Measurements from ENCODE around the gene SLC16A9.
A peak's percentile ranks its signal among the peaks of the same experiment; 100 is the strongest.
"Not testable (repeated sequence)": the region's sequence is repeated elsewhere in the genome, so short reads cannot be mapped to it uniquely, and the experiment has no call there.

SLC16A9 gene

DNA sequence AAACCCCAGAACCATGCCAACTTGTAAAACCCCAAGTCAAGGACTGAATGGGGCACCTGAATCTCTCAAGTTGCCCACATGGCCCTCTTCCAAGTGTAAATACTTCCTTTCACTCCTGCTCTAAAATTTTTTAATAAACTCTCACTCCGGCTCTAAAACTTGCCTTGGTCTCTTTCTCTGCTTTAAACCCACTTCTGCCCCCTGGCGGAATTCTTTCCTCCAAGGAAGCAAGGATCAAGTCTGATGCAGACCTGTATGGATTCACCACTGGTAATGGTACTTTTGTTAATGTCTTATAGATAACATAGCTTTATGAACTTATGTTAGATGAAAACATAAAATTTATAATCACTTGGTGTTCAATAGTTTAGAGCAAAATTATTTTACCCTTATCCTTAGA lies 33.8 kb downstream of the SLC16A9 start:
- TF ChIP-seq, protein P1, sequence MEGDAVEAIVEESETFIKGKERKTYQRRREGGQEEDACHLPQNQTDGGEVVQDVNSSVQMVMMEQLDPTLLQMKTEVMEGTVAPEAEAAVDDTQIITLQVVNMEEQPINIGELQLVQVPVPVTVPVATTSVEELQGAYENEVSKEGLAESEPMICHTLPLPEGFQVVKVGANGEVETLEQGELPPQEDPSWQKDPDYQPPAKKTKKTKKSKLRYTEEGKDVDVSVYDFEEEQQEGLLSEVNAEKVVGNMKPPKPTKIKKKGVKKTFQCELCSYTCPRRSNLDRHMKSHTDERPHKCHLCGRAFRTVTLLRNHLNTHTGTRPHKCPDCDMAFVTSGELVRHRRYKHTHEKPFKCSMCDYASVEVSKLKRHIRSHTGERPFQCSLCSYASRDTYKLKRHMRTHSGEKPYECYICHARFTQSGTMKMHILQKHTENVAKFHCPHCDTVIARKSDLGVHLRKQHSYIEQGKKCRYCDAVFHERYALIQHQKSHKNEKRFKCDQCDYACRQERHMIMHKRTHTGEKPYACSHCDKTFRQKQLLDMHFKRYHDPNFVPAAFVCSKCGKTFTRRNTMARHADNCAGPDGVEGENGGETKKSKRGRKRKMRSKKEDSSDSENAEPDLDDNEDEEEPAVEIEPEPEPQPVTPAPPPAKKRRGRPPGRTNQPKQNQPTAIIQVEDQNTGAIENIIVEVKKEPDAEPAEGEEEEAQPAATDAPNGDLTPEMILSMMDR (IDR thresholded peaks at IDR 0.05; ENCODE audit: control insufficient read depth, insufficient read depth, low read depth, low read length, missing control alignments), result peak; percentile 18
- DNase-seq (ENCODE audit: low read depth), result no peak
- H3K4me3 ChIP-seq (ENCODE audit: control insufficient read depth, low read depth, low read length), result no peak overlapping the region

- no peak overlapping the region for H3K4me3 ChIP-seq (ENCODE audit: control insufficient read depth, low read depth, low read length)
- TF ChIP-seq, protein P1 (IDR thresholded peaks at IDR 0.05; ENCODE audit: control insufficient read depth, insufficient read depth, low read depth, low read length, missing control alignments), result no peak
- DNase-seq (ENCODE audit: low read depth), result peak; percentile 40
Observed at GRCh38 chr10:59674215-59674836, 35.3 kb downstream of the SLC16A9 start.

- TF ChIP-seq, protein P1 (IDR thresholded peaks at IDR 0.05; ENCODE audit: control insufficient read depth, insufficient read depth, low read depth, low read length, missing control alignments), result no peak
- no peak for DNase-seq (ENCODE audit: low read depth)
- no peak overlapping the region for H3K4me3 ChIP-seq (ENCODE audit: control insufficient read depth, low read depth, low read length)
Observed at GRCh38 chr10:59672150-59672875, 37.3 kb downstream of the SLC16A9 start.

- no peak overlapping the region for H3K4me3 ChIP-seq (ENCODE audit: control insufficient read depth, low read depth, low read length)
- DNase-seq (ENCODE audit: low read depth), result no peak
- TF ChIP-seq, protein P1 (IDR thresholded peaks at IDR 0.05; ENCODE audit: control insufficient read depth, insufficient read depth, low read depth, low read length, missing control alignments), result no peak
Observed at GRCh38 chr10:59670269-59670668, 39.4 kb downstream of the SLC16A9 start.

DNA sequence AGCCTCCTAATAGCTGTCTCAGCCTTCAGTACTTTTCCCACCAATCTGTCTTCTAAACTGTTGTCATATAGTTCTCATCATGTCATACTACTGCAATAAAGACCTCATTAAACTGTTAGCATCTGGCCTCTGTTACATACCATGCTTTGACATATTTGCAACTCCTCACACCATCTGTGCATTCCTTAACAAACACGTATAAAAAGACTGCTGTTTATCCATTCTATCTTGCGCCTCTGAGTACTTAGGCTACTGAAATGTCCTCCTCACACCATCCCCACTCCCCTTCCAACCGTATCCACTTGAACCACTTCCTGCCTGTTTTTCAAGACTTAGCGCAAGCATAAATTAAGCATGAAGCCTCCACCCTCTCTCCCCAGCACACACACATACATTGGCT lies 41.6 kb downstream of the SLC16A9 start:
- TF ChIP-seq, protein P1 (IDR thresholded peaks at IDR 0.05; ENCODE audit: control insufficient read depth, insufficient read depth, low read depth, low read length, missing control alignments), result no peak
- no peak for DNase-seq (ENCODE audit: low read depth)

DNA sequence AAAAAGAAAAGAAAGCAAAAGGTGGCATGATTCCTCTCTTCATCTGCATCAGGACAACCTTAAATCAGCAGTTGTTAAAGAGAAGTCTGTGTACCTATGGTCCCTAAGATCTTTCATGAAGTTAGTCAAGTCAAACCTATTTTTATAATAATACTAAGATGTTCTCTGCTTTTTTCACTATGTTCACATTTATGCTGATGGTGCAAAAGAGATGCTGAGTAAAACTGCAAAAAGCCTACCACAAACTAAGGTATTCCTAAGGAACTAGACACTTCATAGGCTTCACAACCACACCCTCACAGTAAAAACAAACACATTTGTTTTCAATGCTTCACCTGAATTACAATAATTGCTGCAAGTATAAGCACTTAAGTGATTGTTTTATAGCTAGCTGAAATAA lies 43.3 kb downstream of the SLC16A9 start:
- TF ChIP-seq, protein P1 (IDR thresholded peaks at IDR 0.05; ENCODE audit: control insufficient read depth, insufficient read depth, low read depth, low read length, missing control alignments), result no peak
- DNase-seq (ENCODE audit: low read depth), result no peak
- no peak overlapping the region for H3K4me3 ChIP-seq (ENCODE audit: control insufficient read depth, low read depth, low read length)

More for the DNA sequence above, 41.6 kb downstream of the SLC16A9 start:
- no peak overlapping the region for H3K4me3 ChIP-seq (ENCODE audit: control insufficient read depth, low read depth, low read length)

- not testable (repeated sequence) for DNase-seq (ENCODE audit: low read depth); H3K4me3 ChIP-seq (ENCODE audit: control insufficient read depth, low read depth, low read length)
Observed at GRCh38 chr10:59663213-59663612, 46.4 kb downstream of the SLC16A9 start.

Data from AG09309 (cell line).